IPS-15b (cell line): ENCODE data around the gene KRTAP9-6.
"Not testable (repeated sequence)": the region's sequence is repeated elsewhere in the genome, so short reads cannot be mapped to it uniquely, and the experiment has no call there.

Experiments
- H3K27me3 ChIP-seq: one replicate; pipeline ENCODE4 v1.6.1; 2013; ENCODE audit warnings: low read length; ENCODE audit not compliant: control insufficient read depth, insufficient read depth
- H3K36me3 ChIP-seq: one replicate; pipeline ENCODE4 v1.6.1; 2013; ENCODE audit warnings: low read length; ENCODE audit not compliant: control insufficient read depth, insufficient read depth
- H3K4me1 ChIP-seq: one replicate; pipeline ENCODE4 v1.6.1; 2013; ENCODE audit warnings: mild to moderate bottlenecking, low read length; ENCODE audit not compliant: control insufficient read depth, insufficient read depth
- H3K4me3 ChIP-seq: one replicate; pipeline ENCODE4 v1.5.1; 2013; ENCODE audit warnings: low read depth, low read length
- H3K9ac ChIP-seq: one replicate; pipeline ENCODE4 v1.6.1; 2013; ENCODE audit warnings: low read depth, mild to moderate bottlenecking, low read length
- H3K9me3 ChIP-seq: one replicate; pipeline ENCODE4 v1.6.1; 2013; ENCODE audit warnings: mild to moderate bottlenecking, low read length; ENCODE audit not compliant: control insufficient read depth, insufficient read depth

The KRTAP9-6 gene

DNA sequence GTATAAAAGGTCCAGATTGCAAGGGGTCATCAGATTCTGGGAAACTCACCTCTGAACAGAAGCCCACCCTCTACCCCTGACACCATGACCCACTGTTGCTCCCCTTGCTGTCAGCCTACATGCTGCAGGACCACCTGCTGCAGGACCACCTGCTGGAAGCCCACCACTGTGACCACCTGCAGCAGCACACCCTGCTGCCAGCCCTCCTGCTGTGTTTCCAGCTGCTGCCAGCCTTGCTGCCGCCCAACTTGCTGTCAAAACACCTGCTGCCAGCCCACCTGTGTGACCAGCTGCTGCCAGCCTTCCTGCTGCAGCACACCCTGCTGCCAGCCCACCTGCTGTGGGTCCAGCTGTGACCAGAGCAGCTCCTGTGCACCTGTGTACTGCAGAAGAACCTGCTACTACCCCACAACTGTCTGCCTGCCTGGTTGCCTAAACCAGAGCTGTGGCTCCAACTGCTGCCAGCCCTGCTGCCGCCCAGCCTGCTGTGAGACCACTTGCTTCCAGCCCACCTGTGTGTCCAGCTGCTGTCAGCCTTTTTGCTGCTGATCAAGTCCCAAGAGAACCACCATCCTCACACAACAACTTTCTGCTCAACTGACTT, 15.4 kb upstream of the KRTAP9-6 start, which contains the start of gene KRTAP9-4:
Gene KRTAP9-4, plus strand, starts transcription at position 51 of the 604 bp plus-strand sequence. Its CDS starts 34 bp downstream, at position 85.
- H3K27me3 ChIP-seq, H3K36me3 ChIP-seq, H3K4me3 ChIP-seq, H3K9ac ChIP-seq, H3K4me1 ChIP-seq, H3K9me3 ChIP-seq: not testable (repeated sequence)

DNA sequence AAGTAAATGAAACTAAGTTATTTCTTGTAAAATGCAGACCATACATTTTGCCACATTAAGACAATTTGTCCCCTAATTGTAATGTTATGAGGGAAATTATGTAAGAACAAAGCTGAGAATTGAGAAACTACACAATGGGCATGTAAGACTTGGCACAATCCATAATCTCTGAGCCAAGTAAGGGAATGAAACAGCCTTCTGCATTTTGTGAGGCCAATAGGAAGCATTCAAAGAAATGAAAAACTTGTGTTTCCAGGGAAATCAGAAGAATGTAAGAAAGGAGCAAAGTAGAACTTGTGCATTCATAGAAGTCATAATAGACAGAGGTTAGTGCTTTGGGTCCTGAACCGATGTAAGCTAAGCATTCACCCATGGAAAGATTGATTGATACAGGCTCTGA, 13.9 kb upstream of the KRTAP9-6 start:
- Histone ChIP-seq H3K27me3 (no peaks in the 10 kb centered on the region), H3K9ac (no peak overlapping the region), H3K4me1 (no peaks in the 10 kb centered on the region), H3K36me3 (no peaks in the 10 kb centered on the region), H3K9me3 (no peaks in the 10 kb centered on the region), H3K4me3 (no peak overlapping the region)

- H3K9ac ChIP-seq: no peak overlapping the region
- H3K4me3 ChIP-seq: no peak overlapping the region
- H3K4me1 ChIP-seq: no peaks in the 10 kb centered on the region
- H3K27me3 ChIP-seq: no peaks in the 10 kb centered on the region
- no peaks in the 10 kb centered on the region for H3K36me3 ChIP-seq
- no peaks in the 10 kb centered on the region for H3K9me3 ChIP-seq
Observed at GRCh38 chr17:41254861-41255260, 10.3 kb upstream of the KRTAP9-6 start.

DNA sequence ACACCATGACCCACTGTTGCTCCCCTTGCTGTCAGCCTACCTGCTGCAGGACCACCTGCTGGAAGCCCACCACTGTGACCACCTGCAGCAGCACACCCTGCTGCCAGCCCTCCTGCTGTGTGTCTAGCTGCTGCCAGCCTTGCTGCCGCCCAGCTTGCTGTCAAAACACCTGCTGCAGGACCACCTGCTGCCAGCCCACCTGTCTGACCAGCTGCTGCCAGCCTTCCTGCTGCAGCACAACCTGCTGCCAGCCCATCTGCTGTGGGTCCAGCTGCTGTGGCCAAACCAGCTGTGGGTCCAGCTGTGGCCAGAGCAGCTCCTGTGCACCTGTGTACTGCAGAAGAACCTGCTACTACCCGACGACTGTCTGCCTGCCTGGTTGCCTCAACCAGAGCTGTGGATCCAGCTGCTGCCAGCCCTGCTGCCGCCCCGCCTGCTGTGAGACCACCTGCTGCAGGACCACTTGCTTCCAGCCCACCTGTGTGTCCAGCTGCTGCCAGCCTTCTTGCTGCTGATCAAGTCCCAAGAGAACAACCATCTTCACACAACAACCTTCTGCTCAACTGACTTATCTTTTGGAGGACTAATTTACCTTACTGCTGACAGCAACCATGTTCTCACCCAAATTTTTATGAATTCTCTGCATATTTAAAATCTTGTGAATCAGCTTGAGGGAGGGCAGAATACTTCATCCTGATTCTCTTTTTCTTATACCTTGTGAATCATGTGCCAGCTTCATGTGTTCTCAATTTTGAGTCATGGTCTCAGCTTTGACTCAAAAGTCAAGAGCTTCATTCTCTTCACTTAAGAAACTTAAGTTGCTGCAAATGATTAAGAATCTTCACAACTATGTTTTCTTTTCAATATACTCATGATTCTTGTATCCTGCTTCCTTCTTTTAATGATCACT, 9.5 kb upstream of the KRTAP9-6 start, which contains the start of gene KRTAP9-9:
Gene KRTAP9-9, plus strand, starts transcription at position 4 of the 910 bp plus-strand sequence.
- H3K27me3 ChIP-seq, H3K36me3 ChIP-seq: not testable (repeated sequence)

DNA sequence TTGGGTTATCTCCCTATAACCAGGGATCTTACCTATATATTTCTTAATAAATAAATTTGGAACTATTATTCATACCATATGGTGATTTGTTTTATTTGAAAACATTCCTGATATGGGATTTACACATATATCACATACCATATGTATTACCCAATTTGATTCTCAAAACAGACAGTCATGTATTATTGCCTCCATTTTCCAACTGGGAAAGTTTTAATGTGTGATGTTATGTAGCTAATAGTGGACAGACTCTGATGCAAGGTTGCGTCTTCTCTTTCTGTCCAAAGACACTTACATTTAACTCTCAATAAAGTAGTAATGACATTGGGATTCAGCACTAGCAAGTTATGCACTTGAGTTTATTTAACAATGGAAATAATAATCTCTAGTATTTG, 8.9 kb upstream of the KRTAP9-6 start:
- Histone ChIP-seq H3K4me3 (no peak overlapping the region), H3K4me1 (no peaks in the 10 kb centered on the region), H3K9ac (no peak overlapping the region), H3K9me3 (no peaks in the 10 kb centered on the region), H3K36me3 (no peaks in the 10 kb centered on the region), H3K27me3 (no peaks in the 10 kb centered on the region)

More for the DNA sequence above, 9.5 kb upstream of the KRTAP9-6 start, which contains the start of gene KRTAP9-9:
- H3K4me3 ChIP-seq, H3K9ac ChIP-seq, H3K9me3 ChIP-seq, H3K4me1 ChIP-seq: not testable (repeated sequence)

GRCh38 chr17:41258406-41258805, 6.8 kb upstream of the KRTAP9-6 start:
- H3K36me3 ChIP-seq: no peaks in the 10 kb centered on the region
- H3K27me3 ChIP-seq: no peaks in the 10 kb centered on the region
- H3K4me3 ChIP-seq: no peak overlapping the region
- H3K9ac ChIP-seq: no peak overlapping the region
- no peaks in the 10 kb centered on the region for H3K9me3 ChIP-seq
- H3K4me1 ChIP-seq: no peaks in the 10 kb centered on the region

DNA sequence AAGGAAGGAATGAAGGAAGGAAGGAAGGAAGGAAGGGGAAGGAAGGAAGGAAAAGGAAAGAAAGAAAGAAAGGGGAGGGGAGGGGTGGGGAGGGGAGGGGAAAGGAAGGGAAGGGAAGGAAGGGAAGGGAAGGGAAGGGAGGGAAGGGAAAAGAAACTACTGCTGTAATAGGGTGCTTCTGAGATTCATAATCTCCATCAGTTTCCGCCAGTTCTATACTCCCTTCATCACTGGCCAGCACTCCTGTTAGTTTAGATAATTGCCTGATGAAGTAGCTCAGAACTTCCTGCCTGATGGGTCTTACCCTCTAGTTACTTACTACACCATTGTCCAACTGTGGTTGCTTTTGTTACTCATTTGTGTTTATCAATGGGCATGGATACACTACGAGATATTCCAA, 2.0 kb upstream of the KRTAP9-6 start:
- Histone ChIP-seq H3K4me3 (no peak overlapping the region), H3K9ac (no peak overlapping the region), H3K4me1 (no peaks in the 10 kb centered on the region), H3K36me3 (no peaks in the 10 kb centered on the region), H3K9me3 (no peaks in the 10 kb centered on the region), H3K27me3 (no peaks in the 10 kb centered on the region)

GRCh38 chr17:41264599-41264998, 579 bp upstream of the KRTAP9-6 start:
- Histone ChIP-seq H3K4me1 (no peaks in the 10 kb centered on the region), H3K9ac (no peak overlapping the region), H3K9me3 (no peaks in the 10 kb centered on the region), H3K4me3 (no peak overlapping the region), H3K36me3 (no peaks in the 10 kb centered on the region), H3K27me3 (no peaks in the 10 kb centered on the region)

DNA sequence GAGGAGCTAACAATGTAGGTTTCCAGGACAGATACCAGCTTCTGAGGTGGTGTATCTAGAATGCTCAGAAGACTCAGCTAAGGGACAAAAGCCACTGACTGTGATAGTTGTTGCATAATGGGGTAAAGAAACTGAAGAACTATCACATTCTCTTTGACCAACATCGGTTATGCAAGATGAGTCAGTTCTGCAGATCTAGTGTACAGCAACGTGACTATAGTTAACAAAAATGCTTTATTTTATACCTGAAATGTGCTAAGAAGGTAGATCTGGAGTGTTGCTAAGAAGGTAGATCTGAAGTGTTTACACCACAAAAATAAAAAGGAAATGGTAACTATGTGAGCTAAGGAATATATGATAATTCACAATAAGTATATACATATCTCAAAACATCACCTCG, 2.5 kb downstream of the KRTAP9-6 start:
- Histone ChIP-seq H3K4me3 (no peak overlapping the region), H3K9me3 (no peaks in the 10 kb centered on the region), H3K36me3 (no peaks in the 10 kb centered on the region), H3K9ac (no peak overlapping the region), H3K4me1 (no peaks in the 10 kb centered on the region), H3K27me3 (no peaks in the 10 kb centered on the region)

DNA sequence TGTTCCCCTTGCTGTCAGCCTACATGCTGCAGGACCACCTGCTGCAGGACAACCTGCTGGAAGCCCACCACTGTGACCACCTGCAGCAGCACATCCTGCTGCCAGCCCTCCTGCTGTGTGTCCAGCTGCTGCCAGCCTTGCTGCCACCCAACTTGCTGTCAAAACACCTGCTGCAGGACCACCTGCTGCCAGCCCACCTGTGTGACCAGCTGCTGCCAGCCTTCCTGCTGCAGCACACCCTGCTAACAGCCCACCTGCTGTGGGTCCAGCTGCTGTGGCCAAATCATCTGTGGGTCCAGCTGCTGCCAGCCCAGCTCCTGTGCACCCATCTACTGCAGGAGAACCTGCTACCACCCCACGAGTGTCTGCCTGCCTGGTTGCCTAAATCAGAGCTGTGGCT, 6.1 kb downstream of the KRTAP9-6 start:
- not testable (repeated sequence) for H3K27me3 ChIP-seq, H3K36me3 ChIP-seq, H3K4me3 ChIP-seq, H3K4me1 ChIP-seq, H3K9me3 ChIP-seq, H3K9ac ChIP-seq

GRCh38 chr17:41271858-41272257, 6.7 kb downstream of the KRTAP9-6 start:
- Histone ChIP-seq H3K27me3 (no peaks in the 10 kb centered on the region), H3K4me1 (no peaks in the 10 kb centered on the region), H3K36me3 (no peaks in the 10 kb centered on the region), H3K9ac (no peak overlapping the region), H3K4me3 (no peak overlapping the region), H3K9me3 (no peaks in the 10 kb centered on the region)

GRCh38 chr17:41275648-41276190, 10.5 kb downstream of the KRTAP9-6 start, which contains the start of gene KRTAP9-7:
Gene KRTAP9-7 (plus strand): TSS chr17:41275698. CDS start chr17:41275698, 0 bp downstream.
- H3K9me3 ChIP-seq, H3K27me3 ChIP-seq, H3K9ac ChIP-seq, H3K36me3 ChIP-seq, H3K4me1 ChIP-seq, H3K4me3 ChIP-seq: not testable (repeated sequence)
